Activated naive CD8-positive, alpha-beta T cell treated with anti-CD3 and anti-CD28 coated beads for 36 hours (primary cell): ENCODE results near the gene ARFGAP3. TPM values are rescaled to one million over a fixed set of nuclear protein-coding genes. Genes with fewer than 3 reads are reported as not detected.

Experiments used
- DNase-seq: peaks from one replicate; pipeline ENCODE4 v3.0.0; 2021
- H3K27ac Mint-ChIP-seq: one replicate; pipeline ENCODE4 v1.8.0; 2022; ENCODE audit warnings: mild to moderate bottlenecking, moderate library complexity, mixed read lengths
- H3K27me3 Mint-ChIP-seq: one replicate; pipeline ENCODE4 v1.8.0; 2022; ENCODE audit warnings: mild to moderate bottlenecking, mixed read lengths
- H3K36me3 Mint-ChIP-seq: one replicate; pipeline ENCODE4 v1.8.0; 2021; ENCODE audit warnings: mild to moderate bottlenecking, mixed read lengths
- H3K4me1 Mint-ChIP-seq: one replicate; pipeline ENCODE4 v1.8.0; 2021; ENCODE audit warnings: mixed read lengths
- H3K4me3 Mint-ChIP-seq: one replicate; pipeline ENCODE4 v1.8.0; 2022; ENCODE audit warnings: mild to moderate bottlenecking, moderate library complexity, mixed read lengths
- H3K9me3 Mint-ChIP-seq: one replicate; pipeline ENCODE4 v1.8.0; 2022; ENCODE audit warnings: mixed read lengths
- total RNA-seq, 2 experiments: library from RNA; stranded (reverse); gene quantifications; one replicate each; pipeline ENCODE4 v1.2.3, GENCODE V29; 2021

The ARFGAP3 gene
- total RNA-seq, 2 experiments from 2014 or later = 27.2 to 29.1 TPM

DNA sequence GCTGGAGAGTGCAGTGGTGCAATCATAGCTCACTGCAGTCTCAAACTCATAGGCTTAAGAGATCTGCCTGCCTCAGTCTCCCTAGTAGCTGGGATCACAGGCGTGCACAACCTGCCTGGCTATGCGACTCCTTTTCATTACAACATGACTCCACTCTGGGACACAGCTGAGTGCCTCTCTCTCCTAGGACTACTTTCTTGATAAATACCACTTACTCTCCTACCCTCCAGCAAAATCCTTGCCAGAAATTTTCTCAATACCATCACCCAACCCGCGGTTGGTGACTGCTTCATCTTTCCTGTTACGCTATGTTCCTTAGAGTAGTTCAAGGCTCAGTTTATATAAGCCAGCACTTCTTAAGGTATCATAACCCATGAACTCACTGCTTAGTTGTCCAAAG, 26.9 kb downstream of the ARFGAP3 start:
- Mint-ChIP-seq H3K27ac (no peak overlapping the region), H3K4me1 (peaks cover 5% of the 10 kb centered on the region), H3K27me3 (no peaks in the 10 kb centered on the region), H3K9me3 (no peaks in the 10 kb centered on the region), H3K36me3 (peaks cover 13% of the 10 kb centered on the region), H3K4me3 (no peak overlapping the region)
- no peak for DNase-seq

DNA sequence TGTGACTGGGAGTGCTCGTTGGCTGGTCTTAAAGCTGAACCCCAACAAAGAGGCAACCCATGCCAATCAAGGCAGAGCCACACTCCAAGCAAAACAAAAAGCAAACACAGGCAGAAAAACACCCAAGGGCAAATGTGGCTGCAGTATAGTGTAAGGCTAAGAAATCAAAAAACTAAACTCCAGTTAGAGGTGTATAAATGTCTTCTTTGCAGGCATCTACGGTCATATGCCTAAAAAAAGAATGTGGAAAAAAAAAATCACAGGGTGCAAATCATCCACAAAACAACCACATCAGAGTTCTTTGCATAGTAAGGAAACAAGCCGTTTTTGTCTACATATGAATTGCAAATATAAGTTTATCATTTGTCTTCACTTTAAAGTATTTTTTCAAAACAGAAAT, 27.8 kb downstream of the ARFGAP3 start:
- H3K27ac Mint-ChIP-seq = no peak overlapping the region
- H3K36me3 Mint-ChIP-seq = peaks cover 15% of the 10 kb centered on the region
- H3K4me3 Mint-ChIP-seq = no peak overlapping the region
- H3K27me3 Mint-ChIP-seq = no peaks in the 10 kb centered on the region
- peaks cover 5% of the 10 kb centered on the region for H3K4me1 Mint-ChIP-seq
- no peaks in the 10 kb centered on the region for H3K9me3 Mint-ChIP-seq
- no peak for DNase-seq

DNA sequence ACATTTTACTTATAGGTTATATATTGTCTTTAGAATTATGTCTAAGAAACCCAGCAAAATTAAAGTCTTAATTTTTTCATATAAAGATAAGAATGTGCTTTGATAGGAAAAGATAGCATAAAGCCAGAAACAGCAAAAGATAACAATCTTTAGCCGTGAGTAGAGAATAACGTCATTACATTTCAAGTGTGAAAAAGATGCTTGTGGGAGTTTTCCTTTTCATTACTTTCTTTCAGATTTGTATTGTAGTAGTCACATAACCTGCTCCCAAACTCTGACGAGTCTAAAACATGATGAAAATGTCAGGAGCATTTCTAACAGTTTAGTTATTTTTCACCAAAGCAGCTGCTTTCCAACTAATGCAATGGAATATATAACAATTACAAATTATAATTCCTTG, 31.3 kb downstream of the ARFGAP3 start:
- no peak for DNase-seq
- Mint-ChIP-seq H3K4me1 (peaks cover 5% of the 10 kb centered on the region), H3K27me3 (no peaks in the 10 kb centered on the region), H3K4me3 (no peak overlapping the region), H3K27ac (no peak overlapping the region), H3K9me3 (no peaks in the 10 kb centered on the region), H3K36me3 (peaks cover 24% of the 10 kb centered on the region)

DNA sequence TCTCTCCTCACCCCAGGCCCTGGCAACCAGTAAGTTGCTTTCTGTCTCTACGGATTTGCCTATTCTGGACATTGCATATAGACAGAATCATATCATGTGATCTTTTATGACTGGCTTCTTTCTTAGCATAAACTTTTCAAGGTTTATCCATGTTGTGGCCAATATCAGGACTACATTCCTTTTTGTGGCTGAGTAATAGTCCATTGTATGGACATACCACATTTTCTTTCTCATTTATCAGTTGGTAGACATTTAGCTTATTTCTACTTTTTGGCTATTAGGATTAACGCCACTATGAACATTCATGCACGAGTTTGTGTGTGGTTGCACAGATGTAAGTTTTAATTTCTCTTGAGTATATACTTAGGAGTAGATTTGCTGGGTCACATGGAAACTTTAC, 35.7 kb downstream of the ARFGAP3 start:
- Mint-ChIP-seq H3K4me3 (no peak overlapping the region), H3K9me3 (no peaks in the 10 kb centered on the region)

DNA sequence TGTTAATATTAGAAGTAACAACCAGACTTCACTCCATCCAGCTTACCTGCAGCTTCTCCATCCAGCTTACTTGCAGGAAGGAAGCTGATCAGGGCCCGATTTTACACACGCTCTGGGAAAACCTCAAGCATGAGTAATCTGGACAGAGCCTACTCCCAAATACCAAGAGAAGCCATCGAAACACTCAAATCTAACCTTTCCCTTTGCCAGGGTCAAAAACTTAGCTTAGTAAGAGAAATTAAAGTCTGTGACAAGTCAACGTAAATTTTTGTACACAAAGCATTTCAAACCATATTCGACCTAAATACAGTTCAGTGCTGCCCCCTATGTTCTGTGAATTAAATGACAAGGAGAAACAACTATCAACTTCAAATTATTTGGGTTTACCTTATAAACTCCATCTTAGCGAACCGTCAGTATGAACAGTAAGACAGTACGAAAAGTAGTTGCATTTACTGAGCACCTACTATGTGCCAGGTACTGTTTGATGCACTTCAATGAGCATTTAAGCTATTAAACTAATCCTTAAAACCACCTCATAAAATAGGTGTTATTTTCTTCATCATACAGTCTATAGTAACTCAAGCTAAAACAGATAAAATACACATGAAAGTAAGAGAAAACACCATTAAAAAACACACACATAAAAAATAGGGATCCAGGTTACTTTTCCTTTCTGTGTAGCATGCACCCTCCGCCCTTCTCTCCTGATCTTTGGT, 36.9 kb downstream of the ARFGAP3 start:
- Mint-ChIP-seq H3K27me3 (no peaks in the 10 kb centered on the region), H3K4me1 (peaks cover 4% of the 10 kb centered on the region), H3K9me3 (no peaks in the 10 kb centered on the region), H3K27ac (no peak overlapping the region), H3K4me3 (no peak overlapping the region), H3K36me3 (peaks cover 20% of the 10 kb centered on the region)
- no peak for DNase-seq

More for the DNA sequence above, 35.7 kb downstream of the ARFGAP3 start:
- H3K4me1 Mint-ChIP-seq = peaks cover 4% of the 10 kb centered on the region
- DNase-seq = no peak
- peaks cover 20% of the 10 kb centered on the region for H3K36me3 Mint-ChIP-seq
- no peak overlapping the region for H3K27ac Mint-ChIP-seq
- H3K27me3 Mint-ChIP-seq = no peaks in the 10 kb centered on the region

DNA sequence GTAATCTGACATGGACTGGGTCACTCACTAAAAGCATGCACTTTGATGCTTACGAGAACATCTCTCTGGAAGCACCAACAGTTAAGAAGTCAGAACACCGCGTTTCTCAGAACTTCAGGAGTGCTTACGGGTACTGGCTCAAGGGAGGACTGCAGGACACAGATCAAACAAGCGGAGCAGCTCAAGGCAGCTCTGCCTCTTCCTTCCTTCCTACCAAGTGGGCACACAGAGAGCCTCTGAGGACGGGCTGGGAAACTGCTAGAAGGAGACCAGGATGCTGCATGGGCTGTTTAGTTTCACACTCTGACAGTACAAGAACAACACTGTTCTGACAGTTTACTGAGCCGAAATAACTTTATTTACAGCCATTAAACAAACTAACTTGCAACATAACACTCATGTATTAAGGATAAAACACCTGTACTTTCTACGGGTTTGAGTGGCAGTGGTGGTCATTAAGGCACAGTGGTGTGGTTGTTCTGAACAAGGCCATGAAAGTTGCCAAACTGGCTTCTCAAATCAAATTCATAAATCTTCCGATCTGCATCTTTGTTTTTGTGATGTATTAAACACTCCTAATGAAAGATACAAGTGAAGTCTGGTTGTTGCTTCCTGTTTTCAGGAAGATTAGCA, 37.5 kb downstream of the ARFGAP3 start:
- H3K4me3 Mint-ChIP-seq = no peak overlapping the region
- H3K27me3 Mint-ChIP-seq = no peaks in the 10 kb centered on the region
- no peaks in the 10 kb centered on the region for H3K9me3 Mint-ChIP-seq
- peaks cover 4% of the 10 kb centered on the region for H3K4me1 Mint-ChIP-seq
- DNase-seq = no peak
- H3K36me3 Mint-ChIP-seq = peaks cover 16% of the 10 kb centered on the region
- H3K27ac Mint-ChIP-seq = no peak overlapping the region

DNA sequence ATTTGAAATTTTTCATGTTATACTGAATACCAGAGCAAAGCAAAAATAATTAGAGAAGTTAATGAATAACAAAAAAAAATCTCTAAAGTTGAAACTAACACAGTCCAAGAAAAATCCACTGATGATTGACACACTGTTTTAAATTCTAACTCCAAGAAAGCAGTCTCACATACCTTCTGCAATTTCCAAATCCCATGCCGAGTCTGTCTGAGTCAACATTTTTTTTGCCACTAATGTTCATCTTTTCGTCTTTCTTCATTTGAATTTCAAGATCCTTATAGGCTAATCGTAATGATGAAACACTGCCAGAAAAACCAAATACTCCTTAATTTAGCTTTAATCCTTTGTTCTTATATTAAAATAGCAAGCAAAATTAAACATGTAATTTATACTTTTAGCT, 39.5 kb downstream of the ARFGAP3 start:
- H3K27me3 Mint-ChIP-seq = no peaks in the 10 kb centered on the region
- no peak overlapping the region for H3K27ac Mint-ChIP-seq
- no peak for DNase-seq
- H3K36me3 Mint-ChIP-seq = peaks cover 9% of the 10 kb centered on the region
- peaks cover 4% of the 10 kb centered on the region for H3K4me1 Mint-ChIP-seq
- no peaks in the 10 kb centered on the region for H3K9me3 Mint-ChIP-seq
- no peak overlapping the region for H3K4me3 Mint-ChIP-seq

DNA sequence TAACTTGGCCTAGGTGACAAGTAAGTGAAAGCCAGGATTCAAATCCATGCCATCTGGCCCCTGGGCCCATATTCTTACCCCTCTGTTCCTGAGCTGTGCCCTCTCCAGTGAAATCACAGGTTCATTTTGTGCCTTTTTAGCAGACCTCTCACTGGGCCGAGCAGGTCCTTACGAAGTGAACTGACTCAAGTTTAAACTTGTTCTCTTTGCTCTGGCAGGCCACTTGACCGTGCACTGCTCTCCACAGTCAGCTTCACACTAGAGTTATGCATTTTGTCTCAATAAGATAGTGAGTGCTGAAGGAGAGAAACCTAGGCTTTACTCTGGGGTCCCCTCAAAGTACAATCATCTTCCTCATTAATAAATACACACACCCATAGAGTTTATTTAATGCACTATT, 40.7 kb downstream of the ARFGAP3 start:
- no peak overlapping the region for H3K27ac Mint-ChIP-seq
- H3K9me3 Mint-ChIP-seq = no peaks in the 10 kb centered on the region
- peaks cover 1% of the 10 kb centered on the region for H3K36me3 Mint-ChIP-seq
- H3K27me3 Mint-ChIP-seq = no peaks in the 10 kb centered on the region
- H3K4me1 Mint-ChIP-seq = peaks cover 4% of the 10 kb centered on the region
- no peak for DNase-seq
- no peak overlapping the region for H3K4me3 Mint-ChIP-seq

DNA sequence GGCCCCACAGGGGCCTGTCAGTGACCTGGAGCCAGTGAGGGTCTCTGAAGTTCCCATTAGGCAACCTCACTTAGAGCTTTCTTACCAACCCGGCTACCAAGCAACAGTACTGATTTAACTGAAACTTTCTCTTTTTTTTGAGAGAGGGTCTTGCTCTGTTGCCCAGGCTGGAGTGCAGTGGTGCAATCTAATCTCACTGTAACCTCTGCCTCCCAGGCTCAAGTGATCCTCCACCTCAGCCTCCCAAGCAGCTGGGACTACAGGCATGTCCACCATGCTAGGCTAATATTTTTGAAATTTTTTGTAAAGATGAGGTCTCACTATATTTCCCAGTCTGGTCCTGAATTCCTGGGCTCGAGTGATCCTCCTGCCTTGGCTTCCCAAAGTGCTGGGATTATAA, 42.5 kb downstream of the ARFGAP3 start:
- DNase-seq = no peak
- no peaks in the 10 kb centered on the region for H3K9me3 Mint-ChIP-seq

DNA sequence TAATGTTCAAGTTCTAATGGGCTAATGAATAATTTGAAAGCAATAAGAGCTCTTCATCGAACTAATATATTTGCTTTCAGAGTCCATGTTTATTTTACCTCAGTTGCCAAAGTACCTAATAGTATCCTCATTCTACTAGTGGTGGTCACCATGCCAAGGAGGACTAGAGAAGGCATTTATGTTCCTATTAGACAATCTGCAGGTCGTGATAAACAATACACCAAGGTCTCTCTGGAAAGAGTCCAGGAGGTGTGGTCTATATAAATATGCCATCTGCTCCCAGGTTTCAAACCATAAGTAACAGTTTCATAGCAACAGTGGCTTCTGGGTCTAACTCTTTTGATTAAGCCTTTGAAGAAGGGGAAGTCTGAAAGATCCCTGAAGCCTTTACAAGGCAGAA, 42.9 kb downstream of the ARFGAP3 start:
- Mint-ChIP-seq H3K27me3 (no peaks in the 10 kb centered on the region), H3K9me3 (no peaks in the 10 kb centered on the region), H3K4me1 (no peaks in the 10 kb centered on the region), H3K27ac (no peak overlapping the region), H3K36me3 (peaks cover 2% of the 10 kb centered on the region), H3K4me3 (no peak overlapping the region)
- DNase-seq = no peak

More for the DNA sequence above, 42.5 kb downstream of the ARFGAP3 start:
- Mint-ChIP-seq H3K4me1 (no peaks in the 10 kb centered on the region), H3K36me3 (peaks cover 2% of the 10 kb centered on the region), H3K4me3 (no peak overlapping the region), H3K27ac (no peak overlapping the region), H3K27me3 (no peaks in the 10 kb centered on the region)

DNA sequence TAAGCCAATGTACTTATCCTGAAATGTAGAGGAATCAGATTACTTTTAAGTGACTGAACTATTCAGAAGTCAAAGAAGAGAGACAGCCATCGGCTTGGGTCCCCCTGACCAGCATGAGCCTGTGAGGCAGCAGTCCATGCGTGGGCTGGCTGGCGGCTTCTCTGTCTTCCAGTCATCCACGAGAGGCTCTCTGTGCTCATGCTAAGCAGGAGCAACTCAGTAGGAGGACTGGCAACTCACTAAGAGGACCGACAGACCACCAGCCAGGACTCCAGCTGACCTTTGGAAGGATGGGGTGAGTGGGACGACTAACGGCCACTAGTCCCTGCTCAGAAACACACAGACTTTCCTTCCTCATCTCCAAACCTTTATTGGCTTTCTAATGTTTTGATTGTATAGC, 43.6 kb downstream of the ARFGAP3 start:
- Mint-ChIP-seq H3K4me3 (no peak overlapping the region), H3K9me3 (no peaks in the 10 kb centered on the region), H3K27me3 (no peaks in the 10 kb centered on the region), H3K27ac (no peak overlapping the region), H3K4me1 (no peaks in the 10 kb centered on the region), H3K36me3 (peaks cover 2% of the 10 kb centered on the region)
- DNase-seq = no peak

DNA sequence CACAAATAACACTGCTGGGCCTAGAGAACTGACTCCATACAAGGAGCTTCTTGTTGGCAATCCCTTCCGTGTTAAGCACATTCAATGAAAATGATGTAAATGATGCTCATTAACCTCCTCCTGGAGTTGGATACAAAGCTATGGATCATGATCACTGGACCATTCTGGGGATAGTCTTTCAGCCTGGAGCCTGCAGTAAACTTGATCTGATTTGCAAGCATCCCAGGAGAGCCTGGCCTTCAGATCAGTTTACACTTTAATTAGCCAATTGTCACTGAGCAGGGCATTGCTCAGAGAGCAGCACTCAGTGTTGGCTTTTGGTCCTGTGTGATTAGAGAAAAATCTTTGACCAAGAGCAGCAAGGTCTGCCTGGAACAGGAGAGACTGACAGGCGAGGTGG, 45.6 kb downstream of the ARFGAP3 start:
- Mint-ChIP-seq H3K36me3 (peaks cover 6% of the 10 kb centered on the region), H3K9me3 (no peaks in the 10 kb centered on the region), H3K27ac (no peak overlapping the region)

DNA sequence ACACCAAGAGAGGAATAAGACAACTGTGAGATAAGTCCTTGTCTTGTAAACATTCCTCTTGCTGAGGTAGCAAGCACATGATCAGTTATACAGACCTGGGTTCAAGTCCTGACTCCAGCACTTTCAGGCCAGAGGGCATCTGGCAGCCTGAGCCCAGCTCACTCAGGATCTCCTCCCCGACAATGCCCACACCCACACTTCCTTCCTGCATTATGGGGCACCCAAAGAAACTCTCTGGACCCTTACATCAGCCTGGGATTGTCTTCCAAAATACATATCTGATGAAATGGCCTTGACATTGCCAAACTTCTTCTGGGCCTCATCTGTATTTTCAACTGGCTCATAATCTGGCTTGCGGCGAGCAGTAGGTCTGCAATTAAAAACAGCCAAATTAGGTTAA, 48.6 kb downstream of the ARFGAP3 start:
- no peak overlapping the region for H3K27ac Mint-ChIP-seq
- H3K9me3 Mint-ChIP-seq = no peaks in the 10 kb centered on the region
- H3K27me3 Mint-ChIP-seq = no peaks in the 10 kb centered on the region
- H3K4me3 Mint-ChIP-seq = no peak overlapping the region
- no peaks in the 10 kb centered on the region for H3K4me1 Mint-ChIP-seq
- H3K36me3 Mint-ChIP-seq = peaks cover 6% of the 10 kb centered on the region
- no peak for DNase-seq

More for the DNA sequence above, 45.6 kb downstream of the ARFGAP3 start:
- no peaks in the 10 kb centered on the region for H3K27me3 Mint-ChIP-seq
- no peak overlapping the region for H3K4me3 Mint-ChIP-seq
- DNase-seq = no peak
- no peaks in the 10 kb centered on the region for H3K4me1 Mint-ChIP-seq

DNA sequence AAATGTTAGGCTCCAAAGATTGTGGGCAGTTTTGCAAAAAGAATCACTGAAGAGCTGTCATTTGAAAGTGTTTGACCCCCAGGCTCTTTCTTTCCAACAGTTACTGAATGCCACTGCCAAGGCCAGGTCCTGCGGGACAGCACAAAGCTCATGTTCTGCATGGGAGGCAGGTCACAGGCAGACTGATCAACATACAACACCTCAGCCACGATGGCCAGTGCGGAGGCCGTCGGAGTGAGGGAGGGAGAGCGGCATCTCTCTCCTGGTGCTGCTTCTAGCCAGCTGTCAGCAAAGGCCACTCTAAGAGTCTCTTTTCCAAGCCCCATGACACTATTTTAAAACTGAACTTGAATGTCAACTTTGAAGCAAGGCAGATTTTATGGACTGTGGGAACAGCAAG, 49.9 kb downstream of the ARFGAP3 start:
- no peak overlapping the region for H3K4me3 Mint-ChIP-seq
- DNase-seq = no peak
- no peak overlapping the region for H3K27ac Mint-ChIP-seq

DNA sequence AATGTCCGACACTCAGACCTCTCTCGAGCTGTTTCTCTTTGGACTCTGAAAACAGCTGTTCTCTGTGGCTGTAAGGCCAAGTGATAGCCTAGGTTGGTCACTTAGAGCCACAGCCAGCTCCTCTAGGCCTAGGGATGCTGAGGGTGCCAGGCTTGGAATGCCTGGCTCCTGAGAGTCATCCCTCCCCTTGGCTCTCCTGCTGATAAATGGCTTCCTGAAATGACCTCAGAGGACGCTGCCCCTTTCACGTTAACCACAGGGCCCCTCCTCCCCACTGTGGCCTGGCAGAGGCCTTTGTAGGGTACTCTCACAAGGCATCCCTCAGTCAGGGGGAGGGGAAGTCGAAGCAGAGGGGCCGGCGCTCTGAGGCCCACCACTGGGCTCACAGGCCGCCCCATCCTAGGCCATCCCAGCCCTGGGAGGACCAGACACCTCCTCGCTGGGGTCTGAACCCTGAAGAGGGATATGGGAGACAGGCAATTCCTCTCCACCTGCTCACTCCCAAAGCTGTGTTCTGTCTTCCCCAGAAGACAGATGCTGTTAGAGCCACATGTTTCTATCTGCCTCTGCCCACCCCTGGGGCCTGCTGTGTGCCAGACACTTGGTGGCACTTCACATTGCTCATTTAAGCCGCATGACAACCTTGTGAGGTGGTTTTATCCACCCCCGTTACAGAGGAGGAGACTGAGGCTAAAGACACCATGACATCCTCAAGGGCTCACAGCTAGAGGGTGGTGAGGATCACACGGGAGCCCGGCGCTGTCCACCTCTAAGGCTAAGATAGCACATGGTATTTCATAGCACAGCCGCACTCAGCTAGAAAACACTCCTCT, 50.9 kb downstream of the ARFGAP3 start:
- no peak overlapping the region for H3K27ac Mint-ChIP-seq
- DNase-seq = no peak
- H3K4me1 Mint-ChIP-seq = no peaks in the 10 kb centered on the region
- no peak overlapping the region for H3K4me3 Mint-ChIP-seq
- H3K9me3 Mint-ChIP-seq = no peaks in the 10 kb centered on the region
- no peaks in the 10 kb centered on the region for H3K27me3 Mint-ChIP-seq
- peaks cover 8% of the 10 kb centered on the region for H3K36me3 Mint-ChIP-seq

More for the DNA sequence above, 49.9 kb downstream of the ARFGAP3 start:
- Mint-ChIP-seq H3K9me3 (no peaks in the 10 kb centered on the region), H3K27me3 (no peaks in the 10 kb centered on the region), H3K4me1 (no peaks in the 10 kb centered on the region), H3K36me3 (peaks cover 6% of the 10 kb centered on the region)
